GM13976 (cell line): ENCODE data around the gene MYRF.

Source experiments
- DNase-seq: peaks from one replicate; pipeline ENCODE4 v3.0.0; 2012; ENCODE audit warnings: low spot score
- in situ Hi-C: fragments of 300-500 bp; cut with MboI; formaldehyde crosslinking; loops from one replicate; pipeline ENCODE4 v1.12.0; 2022; ENCODE audit warnings: low sequenced_read_pairs, mixed read lengths, inconsistent platforms; ENCODE audit not compliant: unreplicated experiment
- TF ChIP-seq, protein P1 (sequence below): IDR thresholded peaks from 2 replicates; pipeline ENCODE4 v1.5.1; 2012; ENCODE audit warnings: borderline replicate concordance, mild to moderate bottlenecking; ENCODE audit not compliant: insufficient read depth; ENCODE audit errors: extremely low read depth, missing control alignments, control extremely low read depth

The MYRF gene

DNA sequence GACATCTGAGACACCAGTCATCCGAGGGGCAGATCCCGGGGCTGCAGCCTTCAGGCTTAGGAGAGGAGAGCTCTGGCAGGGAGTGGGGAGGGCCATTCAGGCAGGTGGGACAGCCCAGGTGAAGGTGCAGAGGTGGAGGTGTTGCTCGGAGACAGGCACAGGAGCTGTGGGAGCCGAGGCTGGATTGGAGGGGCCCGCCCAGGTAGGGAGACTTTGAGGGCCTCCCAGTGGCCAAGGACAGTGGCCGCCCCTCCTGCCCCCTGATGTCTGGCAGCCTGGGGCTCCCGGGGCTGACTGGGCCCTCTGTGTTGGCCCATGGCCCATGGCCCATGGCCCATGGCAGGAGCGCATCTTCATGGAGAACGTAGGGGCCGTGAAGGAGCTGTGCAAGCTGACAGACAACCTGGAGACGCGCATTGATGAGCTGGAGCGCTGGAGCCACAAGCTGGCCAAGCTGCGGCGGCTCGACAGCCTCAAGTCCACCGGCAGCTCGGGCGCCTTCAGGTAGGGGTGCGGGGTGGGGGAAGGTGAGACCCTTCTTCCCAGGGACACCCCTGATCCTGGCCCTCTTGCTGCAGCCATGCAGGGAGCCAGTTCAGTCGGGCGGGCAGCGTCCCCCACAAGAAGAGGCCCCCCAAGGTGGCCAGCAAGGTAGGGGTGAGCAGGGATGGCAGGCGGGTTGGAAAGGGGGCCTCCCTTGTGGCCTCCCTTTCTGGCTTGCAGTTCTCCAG lies 26.6 kb downstream of the MYRF start:
- no peak for DNase-seq
- in situ Hi-C loops = no loop called here
- TF ChIP-seq, protein P1, sequence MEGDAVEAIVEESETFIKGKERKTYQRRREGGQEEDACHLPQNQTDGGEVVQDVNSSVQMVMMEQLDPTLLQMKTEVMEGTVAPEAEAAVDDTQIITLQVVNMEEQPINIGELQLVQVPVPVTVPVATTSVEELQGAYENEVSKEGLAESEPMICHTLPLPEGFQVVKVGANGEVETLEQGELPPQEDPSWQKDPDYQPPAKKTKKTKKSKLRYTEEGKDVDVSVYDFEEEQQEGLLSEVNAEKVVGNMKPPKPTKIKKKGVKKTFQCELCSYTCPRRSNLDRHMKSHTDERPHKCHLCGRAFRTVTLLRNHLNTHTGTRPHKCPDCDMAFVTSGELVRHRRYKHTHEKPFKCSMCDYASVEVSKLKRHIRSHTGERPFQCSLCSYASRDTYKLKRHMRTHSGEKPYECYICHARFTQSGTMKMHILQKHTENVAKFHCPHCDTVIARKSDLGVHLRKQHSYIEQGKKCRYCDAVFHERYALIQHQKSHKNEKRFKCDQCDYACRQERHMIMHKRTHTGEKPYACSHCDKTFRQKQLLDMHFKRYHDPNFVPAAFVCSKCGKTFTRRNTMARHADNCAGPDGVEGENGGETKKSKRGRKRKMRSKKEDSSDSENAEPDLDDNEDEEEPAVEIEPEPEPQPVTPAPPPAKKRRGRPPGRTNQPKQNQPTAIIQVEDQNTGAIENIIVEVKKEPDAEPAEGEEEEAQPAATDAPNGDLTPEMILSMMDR = no peak

DNA sequence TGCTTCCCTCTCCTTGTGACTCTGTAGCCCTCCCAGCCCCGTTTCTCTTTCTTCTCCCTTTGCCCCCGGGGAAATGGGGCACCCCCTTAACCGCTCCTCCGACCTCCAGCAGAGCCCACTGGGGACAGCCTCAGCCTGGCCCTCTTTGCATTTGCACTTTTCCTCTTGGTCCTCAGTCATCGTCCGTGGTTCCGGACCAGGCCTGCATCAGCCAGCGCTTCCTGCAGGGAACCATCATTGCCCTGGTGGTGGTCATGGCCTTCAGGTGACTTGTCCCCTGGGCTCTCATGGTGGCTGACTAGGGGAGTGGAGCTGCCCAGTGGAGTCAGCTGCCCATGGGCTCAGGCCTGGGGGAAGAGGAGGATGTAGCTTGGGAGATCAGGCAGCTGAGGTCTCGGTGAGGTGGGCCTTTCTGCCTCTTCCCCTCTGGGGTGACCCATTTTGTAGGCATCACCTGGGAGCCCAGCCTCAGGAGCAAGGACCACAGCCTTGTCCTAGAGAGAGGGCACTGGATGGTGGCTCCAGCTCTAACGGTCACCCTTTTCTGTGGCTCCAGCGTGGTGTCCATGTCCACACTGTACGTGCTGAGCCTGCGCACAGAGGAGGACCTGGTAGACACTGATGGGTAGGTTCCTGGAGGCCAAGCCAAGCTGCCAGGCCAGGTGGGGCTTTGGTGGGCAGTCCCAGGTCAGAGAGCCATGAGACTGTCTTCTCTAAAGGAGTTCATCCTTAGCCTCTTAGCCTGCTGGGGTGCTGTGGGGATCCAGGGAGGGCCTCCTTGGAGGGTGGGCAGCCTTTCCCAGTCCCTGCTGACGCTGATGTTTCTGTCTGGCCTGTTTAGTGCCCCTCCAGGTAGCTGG lies 27.5 kb downstream of the MYRF start:
- in situ Hi-C loops = no loop called here
- DNase-seq = no peak
- TF ChIP-seq, protein P1 = no peak

DNA sequence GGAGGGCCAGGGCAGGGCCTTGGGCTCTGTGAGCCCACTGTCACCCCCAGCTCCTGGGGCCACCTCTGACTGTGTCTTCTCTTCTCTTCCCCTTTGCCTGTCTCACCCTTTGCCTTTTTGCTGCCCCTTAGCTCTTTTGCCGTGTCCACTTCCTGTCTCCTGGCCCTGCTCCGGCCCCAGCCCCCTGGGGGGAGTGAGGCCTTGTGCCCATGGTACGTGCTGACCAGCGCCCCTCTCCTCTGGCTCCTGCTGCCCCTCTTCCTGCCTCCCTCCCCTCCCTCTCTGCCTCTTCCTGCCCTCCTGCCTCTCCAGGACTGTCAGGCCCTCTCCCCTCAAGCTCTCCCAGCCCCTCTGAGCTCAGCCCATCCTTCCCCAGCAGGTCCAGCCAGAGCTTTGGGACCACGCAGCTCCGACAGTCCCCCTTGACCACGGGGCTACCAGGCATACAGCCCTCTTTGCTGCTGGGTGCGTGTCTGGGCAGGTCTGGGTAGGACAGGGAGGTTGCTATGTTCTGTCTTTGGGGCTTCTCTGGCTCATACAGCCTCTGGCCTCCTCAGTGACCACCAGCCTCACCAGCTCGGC lies 28.2 kb downstream of the MYRF start:
- no peak for DNase-seq
- in situ Hi-C loops = no loop called here

DNA sequence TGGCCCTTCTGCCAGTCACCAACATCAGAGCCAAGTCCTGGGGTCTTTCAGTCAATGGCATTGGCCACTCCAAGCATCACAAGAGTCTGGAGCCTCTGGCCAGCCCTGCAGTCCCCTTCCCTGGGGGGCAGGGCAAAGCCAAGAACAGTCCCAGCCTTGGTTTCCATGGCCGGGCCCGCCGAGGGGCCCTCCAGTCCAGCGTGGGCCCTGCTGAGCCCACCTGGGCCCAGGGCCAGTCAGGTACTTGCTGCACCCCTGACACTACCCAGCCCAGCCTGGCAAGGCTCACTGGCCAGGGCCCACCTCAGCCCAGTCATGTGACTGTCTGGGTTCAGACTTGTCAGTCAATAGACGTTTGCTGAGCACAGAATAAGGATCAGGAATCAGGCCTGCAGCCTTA lies 29.1 kb downstream of the MYRF start:
- in situ Hi-C loops = no loop called here
- TF ChIP-seq, protein P1 = no peak
- DNase-seq = no peak

More for the DNA sequence above, 28.2 kb downstream of the MYRF start:
- TF ChIP-seq, protein P1 = no peak

DNA sequence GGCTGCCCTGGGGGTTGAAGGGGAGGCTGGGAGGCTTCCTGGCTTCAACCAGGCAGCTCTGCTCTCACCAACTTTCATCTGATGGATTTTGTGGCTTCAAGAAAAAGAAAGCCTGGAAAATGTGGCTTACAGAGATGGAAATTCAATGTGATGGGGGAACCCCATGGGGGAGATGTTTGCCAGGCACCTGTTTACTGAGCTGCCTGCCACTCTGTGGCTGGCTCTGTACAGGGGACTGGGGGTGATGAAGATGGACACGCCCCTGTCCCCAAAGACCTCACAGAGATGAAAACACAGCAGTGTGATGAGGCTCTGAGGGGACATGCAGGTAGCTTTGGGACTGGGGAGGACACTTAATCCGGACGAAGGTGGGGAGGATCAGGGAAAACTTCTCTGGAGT lies 29.9 kb downstream of the MYRF start:
- DNase-seq = no peak

DNA sequence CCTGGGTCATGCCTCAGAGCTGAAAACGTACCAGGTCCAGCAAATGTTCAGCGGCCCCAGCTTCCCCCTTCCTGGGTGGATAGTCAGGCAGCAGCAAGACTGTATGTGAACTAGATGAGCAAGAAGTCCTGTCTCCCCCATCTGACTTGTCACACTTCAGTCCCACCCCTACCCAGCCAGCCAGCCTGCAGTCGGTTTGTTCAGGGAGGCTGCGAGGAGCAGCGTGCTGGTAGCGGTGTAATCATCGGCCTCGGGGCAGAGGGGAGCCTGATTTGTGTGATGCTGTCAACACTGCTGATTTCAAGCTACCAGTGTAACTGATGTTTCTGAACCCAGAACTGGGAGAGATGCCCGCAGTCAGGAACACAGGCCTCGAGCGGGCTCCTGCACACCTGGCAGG lies 30.4 kb downstream of the MYRF start:
- no peak for DNase-seq

More for the DNA sequence above, 29.9 kb downstream of the MYRF start:
- in situ Hi-C loops = no loop called here
- TF ChIP-seq, protein P1 = no peak

More for the DNA sequence above, 30.4 kb downstream of the MYRF start:
- in situ Hi-C loops = no loop called here
- TF ChIP-seq, protein P1 = no peak
